ENCODE results near the gene ENO4.

Gene ENO4

GRCh38 chr10:116836083-116836482, 13.2 kb upstream of the ENO4 start:
- no peaks in the 10 kb centered on the region for H3K36me3 ChIP-seq (ENCODE audit: control insufficient read depth in 1 of 2, insufficient read depth in 2 of 2, low read length in 2 of 2)
- H3K4ac ChIP-seq (ENCODE audit: low read depth, low read length), result no peak overlapping the region
- no peak overlapping the region for H4K12ac ChIP-seq (ENCODE audit: low read depth, low read length)
- H3K27me3 ChIP-seq (ENCODE audit: insufficient read depth, low read length), result no peaks in the 10 kb centered on the region
- no peak overlapping the region for H3K4me3 ChIP-seq (ENCODE audit: low read depth, low read length)
- DNase-seq, result no peak
- no CpG with 5 or more reads among the region's 4 CpGs for WGBS (ENCODE audit: extremely low coverage, insufficient coverage, insufficient read length)
- peaks cover 0 to 2% of the 10 kb centered on the region in 2 experiments for H3K4me1 ChIP-seq (ENCODE audit: control insufficient read depth in 1 of 2, insufficient read depth in 2 of 2, low read length in 2 of 2)
- H3K9ac ChIP-seq (ENCODE audit: low read length), result no peak overlapping the region
- no peaks in the 10 kb centered on the region for H3K9me3 ChIP-seq (ENCODE audit: insufficient read depth, low read depth, low read length)
- no peak overlapping the region for H3K18ac ChIP-seq (ENCODE audit: low read length)
- no peak overlapping the region for H3K27ac ChIP-seq (ENCODE audit: low read depth, low read length)
- no peak overlapping the region for H3K23ac ChIP-seq (ENCODE audit: low read length)
- H3K4me2 ChIP-seq (ENCODE audit: low read length), result no peak overlapping the region
- H2BK120ac ChIP-seq (ENCODE audit: insufficient read depth, low read length, poor library complexity), result no peak overlapping the region
- no peak overlapping the region for H4K91ac ChIP-seq (ENCODE audit: low read depth, low read length)
- no peak overlapping the region for H2AK5ac ChIP-seq (ENCODE audit: low read length)
- H2AFZ ChIP-seq (ENCODE audit: insufficient read depth, low read length, poor library complexity), result no peak overlapping the region
- H3K79me2 ChIP-seq (ENCODE audit: control insufficient read depth, insufficient read depth, low read length, poor library complexity), result no peaks in the 10 kb centered on the region
- no peaks in the 10 kb centered on the region for H3K79me1 ChIP-seq (ENCODE audit: low read length)
- no peak overlapping the region for H2BK12ac ChIP-seq (ENCODE audit: low read length)
- H2BK5ac ChIP-seq (ENCODE audit: low read depth, low read length, poor library complexity), result no peak overlapping the region
- H3K14ac ChIP-seq (ENCODE audit: low read length), result no peak overlapping the region
- no peak overlapping the region for H4K8ac ChIP-seq (ENCODE audit: low read depth, low read length)

GRCh38 chr10:116836902-116837523, 12.3 kb upstream of the ENO4 start:
- Histone ChIP-seq H3K23ac (ENCODE audit: low read length) (no peak overlapping the region), H3K4ac (ENCODE audit: low read depth, low read length) (no peak overlapping the region)

DNA sequence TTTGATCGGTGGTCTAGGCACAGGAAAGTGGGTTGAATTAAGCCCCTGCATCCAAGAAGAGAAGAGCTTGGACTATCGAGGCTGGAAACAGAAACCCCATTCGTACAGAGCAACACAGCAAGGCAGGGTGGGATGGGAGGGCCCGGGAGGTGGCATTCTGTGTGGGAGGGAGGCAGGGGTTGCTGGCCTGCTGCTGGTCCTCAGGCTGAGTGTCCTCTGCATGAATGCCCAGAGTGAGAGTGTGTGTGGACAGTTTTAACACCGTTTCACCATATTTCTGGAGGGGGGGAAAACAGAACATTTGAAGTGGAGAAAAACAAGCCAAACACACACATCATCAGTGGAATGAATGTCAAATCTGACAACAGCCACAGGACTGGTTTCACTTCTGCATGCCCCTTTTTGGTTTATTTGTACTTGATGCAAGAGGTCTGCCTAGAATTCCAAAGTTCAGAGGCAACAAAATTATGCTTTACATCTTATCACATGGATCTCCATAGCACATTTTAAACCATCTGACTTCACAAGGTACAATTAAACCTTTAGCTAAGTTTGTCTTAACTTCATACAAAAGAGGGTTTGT, 11.1 kb upstream of the ENO4 start:
- Histone ChIP-seq H3K4me3 (ENCODE audit: low read depth, low read length) (no peak overlapping the region), H3K23ac (ENCODE audit: low read length) (no peak overlapping the region), H3K4ac (ENCODE audit: low read depth, low read length) (no peak overlapping the region), H3K79me1 (ENCODE audit: low read length) (no peaks in the 10 kb centered on the region), H2AK5ac (ENCODE audit: low read length) (no peak overlapping the region), H4K91ac (ENCODE audit: low read depth, low read length) (no peak overlapping the region), H3K14ac (ENCODE audit: low read length) (no peak overlapping the region), H3K18ac (ENCODE audit: low read length) (no peak overlapping the region), H3K9ac (ENCODE audit: low read length) (no peak overlapping the region), H3K4me1 (ENCODE audit: control insufficient read depth in 1 of 2, insufficient read depth in 2 of 2, low read length in 2 of 2) (peaks cover 0 to 2% of the 10 kb centered on the region in 2 experiments), H3K9me3 (ENCODE audit: insufficient read depth, low read depth, low read length) (no peaks in the 10 kb centered on the region), H4K8ac (ENCODE audit: low read depth, low read length) (no peak overlapping the region), H2BK120ac (ENCODE audit: insufficient read depth, low read length, poor library complexity) (no peak overlapping the region), H3K4me2 (ENCODE audit: low read length) (no peak overlapping the region), H3K79me2 (ENCODE audit: control insufficient read depth, insufficient read depth, low read length, poor library complexity) (no peaks in the 10 kb centered on the region), H3K27ac (ENCODE audit: low read depth, low read length) (no peak overlapping the region), H2BK12ac (ENCODE audit: low read length) (no peak overlapping the region), H3K36me3 (ENCODE audit: control insufficient read depth in 1 of 2, insufficient read depth in 2 of 2, low read length in 2 of 2) (no peaks in the 10 kb centered on the region), H2BK5ac (ENCODE audit: low read depth, low read length, poor library complexity) (no peak overlapping the region), H3K27me3 (ENCODE audit: insufficient read depth, low read length) (no peaks in the 10 kb centered on the region), H2AFZ (ENCODE audit: insufficient read depth, low read length, poor library complexity) (no peak overlapping the region), H4K12ac (ENCODE audit: low read depth, low read length) (no peak overlapping the region)
- no CpG with 5 or more reads among the region's 5 CpGs for WGBS (ENCODE audit: extremely low coverage, insufficient coverage, insufficient read length)
- no peak for DNase-seq

More at GRCh38 chr10:116836902-116837523, 12.3 kb upstream of the ENO4 start:
- Histone ChIP-seq H3K4me3 (ENCODE audit: low read depth, low read length) (no peak overlapping the region), H3K18ac (ENCODE audit: low read length) (no peak overlapping the region), H3K9me3 (ENCODE audit: insufficient read depth, low read depth, low read length) (no peaks in the 10 kb centered on the region), H4K91ac (ENCODE audit: low read depth, low read length) (no peak overlapping the region), H2BK12ac (ENCODE audit: low read length) (no peak overlapping the region), H3K14ac (ENCODE audit: low read length) (no peak overlapping the region), H3K27me3 (ENCODE audit: insufficient read depth, low read length) (no peaks in the 10 kb centered on the region), H3K9ac (ENCODE audit: low read length) (no peak overlapping the region), H4K8ac (ENCODE audit: low read depth, low read length) (no peak overlapping the region), H3K36me3 (ENCODE audit: control insufficient read depth in 1 of 2, insufficient read depth in 2 of 2, low read length in 2 of 2) (no peaks in the 10 kb centered on the region), H2AK5ac (ENCODE audit: low read length) (no peak overlapping the region), H2BK120ac (ENCODE audit: insufficient read depth, low read length, poor library complexity) (no peak overlapping the region), H3K79me1 (ENCODE audit: low read length) (no peaks in the 10 kb centered on the region), H3K79me2 (ENCODE audit: control insufficient read depth, insufficient read depth, low read length, poor library complexity) (no peaks in the 10 kb centered on the region), H2AFZ (ENCODE audit: insufficient read depth, low read length, poor library complexity) (no peak overlapping the region), H3K4me1 (ENCODE audit: control insufficient read depth in 1 of 2, insufficient read depth in 2 of 2, low read length in 2 of 2) (peaks cover 0 to 2% of the 10 kb centered on the region in 2 experiments), H2BK5ac (ENCODE audit: low read depth, low read length, poor library complexity) (no peak overlapping the region), H3K27ac (ENCODE audit: low read depth, low read length) (no peak overlapping the region), H3K4me2 (ENCODE audit: low read length) (no peak overlapping the region), H4K12ac (ENCODE audit: low read depth, low read length) (no peak overlapping the region)
- no CpG with 5 or more reads among the region's 8 CpGs for WGBS (ENCODE audit: extremely low coverage, insufficient coverage, insufficient read length)
- no peak for DNase-seq

- Histone ChIP-seq H3K36me3 (ENCODE audit: control insufficient read depth in 1 of 2, insufficient read depth in 2 of 2, low read length in 2 of 2) (no peaks in the 10 kb centered on the region), H3K79me1 (ENCODE audit: low read length) (no peaks in the 10 kb centered on the region), H3K18ac (ENCODE audit: low read length) (no peak overlapping the region), H3K4me1 (ENCODE audit: control insufficient read depth in 1 of 2, insufficient read depth in 2 of 2, low read length in 2 of 2) (no peaks in the 10 kb centered on the region), H2BK12ac (ENCODE audit: low read length) (no peak overlapping the region), H3K27me3 (ENCODE audit: insufficient read depth, low read length) (no peaks in the 10 kb centered on the region), H2BK120ac (ENCODE audit: insufficient read depth, low read length, poor library complexity) (no peak overlapping the region), H2AFZ (ENCODE audit: insufficient read depth, low read length, poor library complexity) (no peak overlapping the region), H4K8ac (ENCODE audit: low read depth, low read length) (no peak overlapping the region), H2AK5ac (ENCODE audit: low read length) (no peak overlapping the region), H3K4me2 (ENCODE audit: low read length) (no peak overlapping the region), H3K9me3 (ENCODE audit: insufficient read depth, low read depth, low read length) (no peaks in the 10 kb centered on the region), H4K91ac (ENCODE audit: low read depth, low read length) (no peak overlapping the region), H3K23ac (ENCODE audit: low read length) (peak overlapping the region; percentile 74), H3K79me2 (ENCODE audit: control insufficient read depth, insufficient read depth, low read length, poor library complexity) (no peaks in the 10 kb centered on the region), H3K9ac (ENCODE audit: low read length) (no peak overlapping the region), H3K4ac (ENCODE audit: low read depth, low read length) (no peak overlapping the region), H3K4me3 (ENCODE audit: low read depth, low read length) (no peak overlapping the region), H4K12ac (ENCODE audit: low read depth, low read length) (no peak overlapping the region), H3K14ac (ENCODE audit: low read length) (no peak overlapping the region), H2BK5ac (ENCODE audit: low read depth, low read length, poor library complexity) (no peak overlapping the region), H3K27ac (ENCODE audit: low read depth, low read length) (no peak overlapping the region)
- DNase-seq, result no peak
- no CpG with 5 or more reads among the region's 6 CpGs for WGBS (ENCODE audit: extremely low coverage, insufficient coverage, insufficient read length)
Measured at GRCh38 chr10:116840389-116841075, 8.8 kb upstream of the ENO4 start.

All from trophoblast cell (in vitro differentiated cells and primary cell).